H1 (cell line): ENCODE measurements around the gene PRLH. TPM values are rescaled to one million over a fixed set of nuclear protein-coding genes. Genes with fewer than 3 reads are reported as not detected.

ENCODE experiments used
- CTCF ChIA-PET: fragments of 300-600 bp; sonication (Branson Sonifier 250); formaldehyde crosslinking; loops from one replicate; lab custom pipeline; 2021; ENCODE audit not compliant: partially characterized antibody; lab: Charles Lee
- POLR2A ChIA-PET: fragments of 300-600 bp; sonication (Branson Sonifier 250); formaldehyde crosslinking; loops from one replicate; lab custom pipeline; 2021; ENCODE audit warnings: inconsistent platforms; ENCODE audit not compliant: partially characterized antibody; lab: Charles Lee
- DNase-seq, 2 experiments: peaks; one replicate each; pipeline versions ENCODE4 v3.0.0 to v3.0.0-alpha.2; 2010 to 2022; ENCODE audit warnings: low spot score in 2 of 2, low read depth in 1 of 2, mixed read lengths in 1 of 2
- FAIRE-seq: peaks from 2 replicates; lab custom pipeline; 2011; peaks lifted over from hg19 to GRCh38; lab: Jason Lieb, UNC
- H2AFZ ChIP-seq: 2 replicates; pipeline ENCODE4 v1.8.1; 2012; ENCODE audit warnings: low read length, inconsistent platforms
- H2AK5ac ChIP-seq: 2 replicates; pipeline ENCODE4 v1.6.1; 2013; ENCODE audit warnings: low read depth, low read length
- H2BK120ac ChIP-seq: replicated peaks from 2 replicates; pipeline ENCODE3; 2013; ENCODE audit warnings: low read depth, low read length, inconsistent platforms
- H2BK12ac ChIP-seq: 2 replicates; pipeline ENCODE4 v1.6.1; 2013; ENCODE audit warnings: low read depth, low read length
- H2BK15ac ChIP-seq: 2 replicates; pipeline ENCODE4 v1.6.1; 2013; ENCODE audit warnings: low read length
- H2BK20ac ChIP-seq: 2 replicates; pipeline ENCODE4 v1.6.1; 2013; ENCODE audit warnings: low read length
- H2BK5ac ChIP-seq: 2 replicates; pipeline ENCODE4 v1.6.1; 2013; ENCODE audit warnings: low read depth, low read length
- H3K14ac ChIP-seq: 2 replicates; pipeline ENCODE4 v1.6.1; 2013; ENCODE audit warnings: inconsistent platforms; ENCODE audit not compliant: insufficient read length
- H3K18ac ChIP-seq: 2 replicates; pipeline ENCODE4 v1.6.1; 2013; ENCODE audit warnings: low read length; ENCODE audit errors: extremely low read depth
- H3K23ac ChIP-seq: 2 replicates; pipeline ENCODE4 v1.6.1; 2013; ENCODE audit warnings: inconsistent platforms; ENCODE audit not compliant: insufficient read length
- H3K23me2 ChIP-seq: 2 replicates; pipeline ENCODE4 v1.6.1; 2013; ENCODE audit warnings: low read depth, low read length
- H3K27ac ChIP-seq: 2 replicates; pipeline ENCODE4 v1.6.1; 2011; ENCODE audit warnings: low read depth, low read length, inconsistent platforms
- H3K27me3 ChIP-seq, 4 experiments: replicated peaks in 1 of 4; 1 replicate in 1 of 4; 2 replicates in 3 of 4; pipeline versions ENCODE4 v1.6.1 to v1.8.1; 2011 to 2013; ENCODE audit warnings: low read length in 3 of 4, mild to moderate bottlenecking in 3 of 4, inconsistent platforms in 2 of 4, mixed read lengths in 2 of 4, moderate library complexity in 1 of 4; ENCODE audit not compliant: control insufficient read depth in 3 of 4, insufficient read depth in 3 of 4; ENCODE audit errors: extremely low read depth in 1 of 4
- H3K36me3 ChIP-seq, 4 experiments: 2 replicates each; pipeline versions ENCODE4 v1.6.1 to v1.8.1; 2011 to 2013; ENCODE audit warnings: mild to moderate bottlenecking in 4 of 4, low read length in 3 of 4, moderate library complexity in 2 of 4, control low read depth in 1 of 4, inconsistent platforms in 1 of 4; ENCODE audit not compliant: insufficient read depth in 4 of 4, control insufficient read depth in 2 of 4
- H3K4ac ChIP-seq: replicated peaks from 2 replicates; pipeline ENCODE3; 2013; ENCODE audit warnings: low read length, low read depth, mixed read lengths, inconsistent platforms; ENCODE audit not compliant: insufficient read length
- H3K4me1 ChIP-seq, 4 experiments: replicated peaks in 1 of 4; 1 replicate in 1 of 4; 2 replicates in 3 of 4; pipeline versions ENCODE4 v1.6.1 to v1.8.1; 2011 to 2013; ENCODE audit warnings: low read length in 3 of 4, inconsistent platforms in 2 of 4, mixed read lengths in 1 of 4; ENCODE audit not compliant: insufficient read depth in 4 of 4, control insufficient read depth in 3 of 4
- H3K4me2 ChIP-seq, 2 experiments: 2 replicates each; pipeline versions ENCODE4 v1.6.1 to v1.8.1; 2011 to 2013; ENCODE audit warnings: low read depth in 2 of 2, low read length in 2 of 2, control low read depth in 1 of 2, inconsistent platforms in 1 of 2, mild to moderate bottlenecking in 1 of 2; ENCODE audit not compliant: insufficient read depth in 1 of 2
- H3K4me3 ChIP-seq, 4 experiments: fragments of 200-600, 300-600 bp in 1 of 4; sonication (generic), shearing (Covaris generic), sonication (Bioruptor Twin) in 1 of 4; 2 replicates each; pipeline versions ENCODE4 v1.5.1 to v1.8.1; 2011 to 2016; ENCODE audit warnings: low read length in 4 of 4, low read depth in 3 of 4, control low read depth in 2 of 4, inconsistent platforms in 2 of 4, mild to moderate bottlenecking in 2 of 4, mixed read lengths in 1 of 4, moderate library complexity in 1 of 4; ENCODE audit not compliant: insufficient read depth in 2 of 4; ENCODE audit errors: extremely low read depth in 1 of 4
- H3K56ac ChIP-seq: replicated peaks from 2 replicates; pipeline ENCODE3; 2013; ENCODE audit warnings: low read depth, mild to moderate bottlenecking, mixed read lengths, low read length, inconsistent platforms; ENCODE audit not compliant: insufficient read length
- H3K79me1 ChIP-seq: 2 replicates; pipeline ENCODE4 v1.6.1; 2013; ENCODE audit warnings: low read depth, low read length, control low read depth
- H3K79me2 ChIP-seq, 2 experiments: 2 replicates each; pipeline versions ENCODE4 v1.6.1 to v1.8.1; 2012 to 2013; ENCODE audit warnings: low read length in 2 of 2, mild to moderate bottlenecking in 2 of 2, inconsistent platforms in 1 of 2; ENCODE audit not compliant: insufficient read depth in 2 of 2, control insufficient read depth in 1 of 2
- H3K9ac ChIP-seq, 4 experiments: replicated peaks in 1 of 4; 1 replicate in 1 of 4; 2 replicates in 3 of 4; pipeline versions ENCODE4 v1.6.1 to v1.8.1; 2011 to 2013; ENCODE audit warnings: low read depth in 3 of 4, low read length in 3 of 4, control low read depth in 2 of 4, mild to moderate bottlenecking in 2 of 4, moderate library complexity in 2 of 4, inconsistent platforms in 1 of 4; ENCODE audit errors: extremely low read depth in 1 of 4
- H3K9me3 ChIP-seq, 2 experiments: 2 replicates each; pipeline versions ENCODE4 v1.6.1 to v1.8.1; 2012 to 2013; ENCODE audit warnings: mild to moderate bottlenecking in 2 of 2, moderate library complexity in 2 of 2, control low read depth in 1 of 2, inconsistent platforms in 1 of 2, low read depth in 1 of 2, low read length in 1 of 2, mixed read lengths in 1 of 2; ENCODE audit not compliant: insufficient read depth in 2 of 2
- H4K20me1 ChIP-seq, 2 experiments: replicated peaks in 1 of 2; 2 replicates each; pipeline versions ENCODE3 to v1.8.1; 2011 to 2013; ENCODE audit warnings: inconsistent platforms in 2 of 2, low read length in 2 of 2, mild to moderate bottlenecking in 1 of 2; ENCODE audit not compliant: insufficient read depth in 2 of 2, control insufficient read depth in 1 of 2
- H4K5ac ChIP-seq: 2 replicates; pipeline ENCODE4 v1.6.1; 2013; ENCODE audit warnings: low read length, low read depth, mixed read lengths, inconsistent platforms; ENCODE audit not compliant: insufficient read length
- H4K8ac ChIP-seq: 2 replicates; pipeline ENCODE4 v1.8.0; 2013; ENCODE audit warnings: mild to moderate bottlenecking, moderate library complexity, low read length, inconsistent platforms; ENCODE audit not compliant: insufficient read depth; ENCODE audit errors: extremely low read depth
- H4K91ac ChIP-seq: replicated peaks from 2 replicates; pipeline ENCODE3; 2013; ENCODE audit warnings: low read length, mixed read lengths, inconsistent platforms; ENCODE audit not compliant: insufficient read length
- BRCA1 ChIP-seq: IDR thresholded peaks from 2 replicates; pipeline ENCODE4 v1.6.1; 2012; ENCODE audit warnings: low read depth, low read length, improper control_type of control experiment
- CBX8 ChIP-seq: fragments of 300-800, 300-1000 bp; sonication (generic); IDR thresholded peaks from 2 replicates; pipeline ENCODE4 v1.7.1; 2016; ENCODE audit warnings: low read depth, low read length, borderline replicate concordance
- CHD2 ChIP-seq: IDR thresholded peaks from 2 replicates; pipeline ENCODE4 v1.6.1; 2012; ENCODE audit warnings: low read length, improper control_type of control experiment
- EP300 ChIP-seq, 2 experiments: IDR thresholded peaks; 1 replicate in 1 of 2; 2 replicates in 1 of 2; pipeline ENCODE4 v1.6.1; 2011 to 2012; ENCODE audit warnings: low read depth in 2 of 2, low read length in 2 of 2, mild to moderate bottlenecking in 2 of 2, borderline replicate concordance in 1 of 2, inconsistent platforms in 1 of 2, moderate library complexity in 1 of 2
- KDM4A ChIP-seq: IDR thresholded peaks from one replicate; pipeline ENCODE4 v1.7.1; 2012; ENCODE audit warnings: low read depth, mild to moderate bottlenecking, moderate library complexity, low read length, inconsistent platforms; ENCODE audit not compliant: severe bottlenecking
- MAX ChIP-seq: IDR thresholded peaks from 2 replicates; pipeline ENCODE4 v1.6.1; 2012; ENCODE audit warnings: inconsistent platforms
- NRF1 ChIP-seq: IDR thresholded peaks from 2 replicates; pipeline ENCODE4 v1.6.1; 2011; ENCODE audit warnings: mild to moderate bottlenecking, low read depth, low read length, improper control_type of control experiment
- POLR2A ChIP-seq, 2 experiments: IDR thresholded peaks; 1 replicate in 1 of 2; 2 replicates in 1 of 2; pipeline ENCODE4 v1.6.1; 2011; ENCODE audit warnings: low read depth in 2 of 2, low read length in 2 of 2, mild to moderate bottlenecking in 2 of 2; ENCODE audit errors: control extremely low read depth in 1 of 2
- SAP30 ChIP-seq: fragments of 300-600 bp; sonication (generic); IDR thresholded peaks from 2 replicates; pipeline ENCODE4 v1.7.1; 2012; ENCODE audit warnings: low read length, moderate library complexity, mild to moderate bottlenecking, inconsistent platforms; ENCODE audit not compliant: insufficient read depth, insufficient replicate concordance
- SP1 ChIP-seq: IDR thresholded peaks from 2 replicates; pipeline ENCODE4 v1.6.1; 2011; ENCODE audit warnings: low read depth, low read length
- YY1 ChIP-seq: IDR thresholded peaks from 2 replicates; pipeline ENCODE4 v1.6.1; 2011; ENCODE audit warnings: low read depth, mild to moderate bottlenecking, low read length
- WGBS, 2 experiments: shearing (Covaris generic) in 1 of 2; methylation state at CpG; one replicate each; pipeline versions ENCODE4 v1.1.6 to v1.1.7; 2013 to 2015; ENCODE audit warnings: low lambda C conversion rate in 2 of 2, mixed read lengths in 2 of 2, inconsistent platforms in 1 of 2, low coverage in 1 of 2, missing lambda C conversion rate in 1 of 2; ENCODE audit not compliant: insufficient replicate concordance in 2 of 2, insufficient coverage in 1 of 2, insufficient read length in 1 of 2; ENCODE audit errors: extremely low coverage in 1 of 2, missing lambda C conversion rate in 1 of 2; 5-methylcytosine and 5-hydroxymethylcytosine counted together
- polyA plus RNA-seq, 7 experiments: library from polyadenylated mRNA; depleted of rRNA in 3 of 7; stranded (reverse) in 5 of 7; unstranded in 2 of 7; fragments of >200 nt in 5 of 7; fragments of 200-250 nt in 2 of 7; gene quantifications; 1 replicate in 5 of 7; 2 replicates in 1 of 7; 4 replicates in 1 of 7; pipeline versions ENCODE4 v1.2.1 to v1.2.3, GENCODE V29; 2011 to 2013; ENCODE audit warnings: missing spikeins in 2 of 7, mixed read lengths in 2 of 7
- total RNA-seq: library from RNA; stranded (reverse); fragmentation: NEBNext Ultra II Directional; extraction: Animal tissue kit (Norgen Biotek cat#: 25700); gene quantifications from 2 replicates; pipeline ENCODE4 v1.2.1, GENCODE V29; 2021

Gene PRLH
- total and polyA plus RNA-seq, 2 of the 8 experiments (the other 6 are each of a cell fraction or from before 2014, with no cell fraction given), result not detected

- no peak for FAIRE-seq
Observed at GRCh38 chr2:237549216-237549615, 17.2 kb upstream of the PRLH start.

More at GRCh38 chr2:237549216-237549615, 17.2 kb upstream of the PRLH start:
- Histone ChIP-seq H4K20me1 (no peaks in the 10 kb centered on the region), H3K14ac (no peak overlapping the region), H3K79me1 (no peaks in the 10 kb centered on the region; the same call in 1 of the 2 replicates), H3K18ac (no peak overlapping the region), H3K23ac (no peak overlapping the region), H4K8ac (no peak overlapping the region), H2BK120ac (no peak overlapping the region), H2BK15ac (no peak overlapping the region), H4K91ac (no peak overlapping the region), H3K23me2 (no peaks in the 10 kb centered on the region), H4K5ac (no peak overlapping the region), H3K27me3 (no peaks in the 10 kb centered on the region; a peak in 1 of 7 replicates), H2BK5ac (no peak overlapping the region), H3K56ac (no peak overlapping the region), H2AFZ (no peak overlapping the region), H3K79me2 (no peaks in the 10 kb centered on the region), H3K36me3 (peaks cover 2 to 20% (median 9%) of the 10 kb centered on the region in 4 experiments; a peak in 6 of 8 replicates), H3K9me3 (peaks cover 9 to 11% of the 10 kb centered on the region in 2 experiments; a peak in 2 of 4 replicates), H3K9ac (no peak overlapping the region), H3K4ac (no peak overlapping the region), H3K27ac (no peak overlapping the region), H2AK5ac (no peak overlapping the region), H3K4me3 (no peak overlapping the region), H3K4me2 (no peak overlapping the region), H3K4me1 (no peaks in the 10 kb centered on the region), H2BK12ac (no peak overlapping the region), H2BK20ac (no peak overlapping the region)
- CTCF ChIA-PET, result interaction anchor here (0.9 to 5.5 kb wide), 10 partner anchors 8 to 128 kb away, joined by 3 to 32 read pairs (median 6); partner anchors contain the start of gene PRLH
- POLR2A ChIA-PET, result interaction anchor here (0.9 to 1.3 kb wide), 3 partner anchors 9 to 74 kb away, joined by 3 read pairs; no protein-coding TSS in a partner anchor
- no peak for TF ChIP-seq SP1
- no peak for TF ChIP-seq YY1
- no peak for TF ChIP-seq MAX
- no peak for TF ChIP-seq SAP30
- no peak for TF ChIP-seq POLR2A (IDR thresholded peaks at IDR 0.05; ENCODE audit: control extremely low read depth in 1 of 2, low read depth in 2 of 2, low read length in 2 of 2)
- TF ChIP-seq BRCA1, result no peak
- TF ChIP-seq EP300 (IDR thresholded peaks at IDR 0.05; ENCODE audit: borderline replicate concordance in 1 of 2, low read depth in 2 of 2, low read length in 2 of 2), result no peak
- no peak for TF ChIP-seq NRF1
- TF ChIP-seq CHD2, result no peak
- TF ChIP-seq CBX8, result no peak
- no peak for TF ChIP-seq KDM4A
- 87% methylated on average over 8 of the region's 8 CpGs; no CpG with 5 or more reads in 1 of the 2 experiments for WGBS, 2 experiments
- no peak for DNase-seq
